ENCODE data around the gene RALA. TPM values are rescaled to one million over a fixed set of nuclear protein-coding genes. Genes with fewer than 3 reads are reported as not detected.
"Not testable (repeated sequence)": the region's sequence is repeated elsewhere in the genome, so short reads cannot be mapped to it uniquely, and the experiment has no call there.

RALA gene
- total RNA-seq, 1 donor from 2014 or later, result 59.5 TPM

DNA sequence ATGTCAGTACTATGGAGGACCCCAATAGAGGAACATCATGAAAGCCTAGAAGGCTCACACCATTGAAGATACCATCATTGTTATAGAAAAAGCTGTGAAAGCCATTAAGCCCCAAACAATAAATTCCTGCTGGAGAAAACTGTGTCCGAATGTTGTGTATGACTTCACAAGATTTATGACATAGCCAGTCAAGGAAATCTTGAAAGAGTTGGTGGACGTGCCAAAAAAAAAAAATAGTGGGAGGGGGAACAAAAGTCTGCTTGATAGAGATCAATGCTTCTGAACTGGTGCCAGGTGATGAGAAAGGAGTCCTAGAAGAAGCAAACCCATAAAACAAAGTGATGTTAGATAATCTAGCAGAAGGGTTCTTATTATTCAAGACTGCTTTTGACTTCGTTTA lies 41.2 kb downstream of the RALA start:
- H3K4me3 ChIP-seq, result no peak overlapping the region
- no peak overlapping the region for H3K9ac ChIP-seq
- peaks cover 8% of the 10 kb centered on the region for H3K9me3 ChIP-seq (ENCODE audit: low read depth)
- H3K36me3 ChIP-seq, result no peaks in the 10 kb centered on the region
- Mint-ChIP-seq H3K27me3 (ENCODE audit: insufficient read depth, low read depth) (peaks cover 2% of the 10 kb centered on the region), H3K9me3 (peaks cover 38% of the 10 kb centered on the region), H3K27ac (no peak overlapping the region), H3K36me3 (peaks cover 42% of the 10 kb centered on the region), H3K4me3 (no peak overlapping the region), H3K4me1 (peaks cover 25% of the 10 kb centered on the region)
- H2AFZ ChIP-seq (replicated peaks), result no peak overlapping the region
- H3K79me2 ChIP-seq (ENCODE audit: low read depth), result peaks cover 82% of the 10 kb centered on the region
- H3K27ac ChIP-seq, result peak overlapping the region; percentile 20
- H3K4me1 ChIP-seq, result peaks cover 43% of the 10 kb centered on the region
- peak overlapping the region; percentile 8 for H3K4me2 ChIP-seq
- no peak for TF ChIP-seq EZH2 (IDR thresholded peaks at IDR 0.05)
- TF ChIP-seq, protein P1, sequence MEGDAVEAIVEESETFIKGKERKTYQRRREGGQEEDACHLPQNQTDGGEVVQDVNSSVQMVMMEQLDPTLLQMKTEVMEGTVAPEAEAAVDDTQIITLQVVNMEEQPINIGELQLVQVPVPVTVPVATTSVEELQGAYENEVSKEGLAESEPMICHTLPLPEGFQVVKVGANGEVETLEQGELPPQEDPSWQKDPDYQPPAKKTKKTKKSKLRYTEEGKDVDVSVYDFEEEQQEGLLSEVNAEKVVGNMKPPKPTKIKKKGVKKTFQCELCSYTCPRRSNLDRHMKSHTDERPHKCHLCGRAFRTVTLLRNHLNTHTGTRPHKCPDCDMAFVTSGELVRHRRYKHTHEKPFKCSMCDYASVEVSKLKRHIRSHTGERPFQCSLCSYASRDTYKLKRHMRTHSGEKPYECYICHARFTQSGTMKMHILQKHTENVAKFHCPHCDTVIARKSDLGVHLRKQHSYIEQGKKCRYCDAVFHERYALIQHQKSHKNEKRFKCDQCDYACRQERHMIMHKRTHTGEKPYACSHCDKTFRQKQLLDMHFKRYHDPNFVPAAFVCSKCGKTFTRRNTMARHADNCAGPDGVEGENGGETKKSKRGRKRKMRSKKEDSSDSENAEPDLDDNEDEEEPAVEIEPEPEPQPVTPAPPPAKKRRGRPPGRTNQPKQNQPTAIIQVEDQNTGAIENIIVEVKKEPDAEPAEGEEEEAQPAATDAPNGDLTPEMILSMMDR (IDR thresholded peaks at IDR 0.05), result no peak
- DNase-seq (ENCODE audit: low spot score), result no peak
- H3K27me3 ChIP-seq, result no peaks in the 10 kb centered on the region
- H4K20me1 ChIP-seq (ENCODE audit: low read depth), result peaks cover 7% of the 10 kb centered on the region
- peaks cover 33% of the 10 kb centered on the region for H3F3A ChIP-seq (ENCODE audit: low read depth)

DNA sequence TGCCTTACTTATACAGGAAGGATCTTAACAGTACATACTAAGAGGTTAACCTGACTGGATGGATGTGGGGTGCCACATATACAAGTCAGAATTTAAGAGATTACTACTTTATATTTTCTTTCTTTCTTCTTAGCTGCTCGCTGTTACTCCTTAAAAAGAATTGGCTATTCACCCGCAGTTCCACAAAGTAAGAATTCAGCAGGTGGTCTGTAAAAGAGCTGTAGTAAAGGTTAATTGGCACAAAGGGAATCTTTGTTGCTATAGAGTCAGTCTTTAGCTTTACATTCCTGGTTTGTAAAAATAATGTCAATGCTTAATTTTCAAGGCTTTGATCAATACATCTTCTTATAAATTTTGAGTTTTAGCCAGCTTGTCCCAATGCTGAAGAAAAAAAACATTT lies 43.2 kb downstream of the RALA start:
- H3K27me3 Mint-ChIP-seq (ENCODE audit: insufficient read depth, low read depth), result peaks cover 2% of the 10 kb centered on the region
- Histone ChIP-seq H3K4me3 (peak overlapping the region; percentile 26), H3K27me3 (no peaks in the 10 kb centered on the region), H3K27ac (peak overlapping the region; percentile 79), H4K20me1 (ENCODE audit: low read depth) (peaks cover 7% of the 10 kb centered on the region), H3K9me3 (ENCODE audit: low read depth) (no peaks in the 10 kb centered on the region), H3F3A (ENCODE audit: low read depth) (peaks cover 33% of the 10 kb centered on the region), H3K4me1 (peaks cover 43% of the 10 kb centered on the region), H2AFZ (replicated peaks) (no peak overlapping the region), H3K36me3 (no peaks in the 10 kb centered on the region), H3K79me2 (ENCODE audit: low read depth) (peaks cover 81% of the 10 kb centered on the region), H3K9ac (no peak overlapping the region), H3K4me2 (peak overlapping the region; percentile 71)
- DNase-seq (ENCODE audit: low spot score), result peak; percentile 75
- no peak overlapping the region for H3K4me3 Mint-ChIP-seq
- H3K36me3 Mint-ChIP-seq, result peaks cover 32% of the 10 kb centered on the region
- H3K9me3 Mint-ChIP-seq, result peaks cover 26% of the 10 kb centered on the region
- TF ChIP-seq EZH2 (IDR thresholded peaks at IDR 0.05), result no peak
- TF ChIP-seq, protein P1 (IDR thresholded peaks at IDR 0.05), result no peak
- TF ChIP-seq EZH2phosphoT487 (IDR thresholded peaks at IDR 0.05), result no peak
- H3K27ac Mint-ChIP-seq, result no peak overlapping the region
- H3K4me1 Mint-ChIP-seq, result peaks cover 25% of the 10 kb centered on the region

DNA sequence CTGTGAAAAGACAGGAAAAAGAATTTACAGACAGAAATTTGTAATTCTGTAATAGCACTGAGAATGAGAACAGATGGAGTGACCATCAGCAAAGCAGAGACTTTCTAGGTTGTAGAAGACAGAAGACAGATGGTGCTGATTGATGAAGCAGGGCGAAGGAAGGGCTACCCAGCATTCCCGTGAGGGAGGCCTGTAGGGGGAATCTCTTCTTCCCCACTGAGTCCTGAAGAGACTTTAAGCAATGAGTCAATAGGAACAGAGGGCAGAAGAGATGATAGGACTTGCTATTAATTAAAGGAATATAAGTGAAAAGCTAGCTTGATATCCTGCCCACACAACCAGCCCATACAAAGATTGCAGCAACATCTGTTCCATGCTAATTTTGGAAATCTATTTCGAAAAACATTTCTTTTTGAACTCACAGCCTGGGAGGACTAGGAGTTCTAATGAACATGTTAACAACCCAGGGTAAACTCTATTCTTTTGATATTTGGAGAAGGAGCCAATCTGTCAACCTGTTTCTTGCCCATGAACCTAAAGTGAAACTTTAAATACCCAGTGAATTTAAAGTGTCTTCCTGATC lies 44.1 kb downstream of the RALA start:
- no peak overlapping the region for H3K4me3 Mint-ChIP-seq
- Histone ChIP-seq H2AFZ (replicated peaks) (no peak overlapping the region), H4K20me1 (ENCODE audit: low read depth) (peaks cover 7% of the 10 kb centered on the region), H3K4me2 (peak overlapping the region; percentile 71), H3K4me1 (peaks cover 43% of the 10 kb centered on the region), H3K36me3 (no peaks in the 10 kb centered on the region), H3K27ac (peak overlapping the region; percentile 79), H3K27me3 (no peaks in the 10 kb centered on the region), H3K4me3 (peak overlapping the region; percentile 26), H3F3A (ENCODE audit: low read depth) (peaks cover 33% of the 10 kb centered on the region), H3K9me3 (ENCODE audit: low read depth) (no peaks in the 10 kb centered on the region), H3K9ac (no peak overlapping the region), H3K79me2 (ENCODE audit: low read depth) (peaks cover 82% of the 10 kb centered on the region)
- peaks cover 2% of the 10 kb centered on the region for H3K27me3 Mint-ChIP-seq (ENCODE audit: insufficient read depth, low read depth)
- H3K9me3 Mint-ChIP-seq, result peaks cover 18% of the 10 kb centered on the region
- peaks cover 23% of the 10 kb centered on the region for H3K36me3 Mint-ChIP-seq
- TF ChIP-seq EZH2phosphoT487 (IDR thresholded peaks at IDR 0.05) (no peak), EZH2 (IDR thresholded peaks at IDR 0.05) (no peak)
- TF ChIP-seq, protein P1 (IDR thresholded peaks at IDR 0.05), result no peak
- peaks cover 25% of the 10 kb centered on the region for H3K4me1 Mint-ChIP-seq
- no peak overlapping the region for H3K27ac Mint-ChIP-seq
- no peak for DNase-seq (ENCODE audit: low spot score)

DNA sequence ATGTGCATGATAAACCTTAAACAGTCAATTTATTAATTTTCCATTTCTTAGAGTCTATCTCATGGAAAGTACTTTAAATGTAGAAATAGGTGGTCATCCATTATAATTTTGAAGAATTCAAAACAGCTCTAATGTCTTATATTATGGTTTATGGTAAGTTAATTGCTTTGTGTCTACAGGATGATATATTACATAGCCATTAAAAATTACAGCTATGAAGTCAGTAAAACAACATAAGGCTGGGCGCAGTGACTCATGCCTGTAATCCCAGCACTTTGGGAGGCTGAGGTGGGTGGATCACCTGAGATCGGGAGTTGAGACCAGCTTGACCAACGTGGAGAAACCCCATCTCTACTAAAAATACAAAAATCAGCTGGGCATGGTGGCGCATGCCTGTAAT lies 44.9 kb downstream of the RALA start:
- H4K20me1 ChIP-seq (ENCODE audit: low read depth); DNase-seq (ENCODE audit: low spot score); H3K4me3 ChIP-seq; H3K27ac Mint-ChIP-seq; H3K27ac ChIP-seq; H3K36me3 ChIP-seq; H3K9ac ChIP-seq; H3K4me3 Mint-ChIP-seq; H3K27me3 ChIP-seq; H3K27me3 Mint-ChIP-seq (ENCODE audit: insufficient read depth, low read depth); H3K9me3 ChIP-seq (ENCODE audit: low read depth); H2AFZ ChIP-seq (replicated peaks); H3K4me2 ChIP-seq: not testable (repeated sequence)
- peaks cover 83% of the 10 kb centered on the region for H3K79me2 ChIP-seq (ENCODE audit: low read depth)
- Mint-ChIP-seq H3K9me3 (peaks cover 11% of the 10 kb centered on the region), H3K4me1 (peaks cover 25% of the 10 kb centered on the region), H3K36me3 (peaks cover 16% of the 10 kb centered on the region)
- peaks cover 33% of the 10 kb centered on the region for H3F3A ChIP-seq (ENCODE audit: low read depth)
- H3K4me1 ChIP-seq, result peaks cover 43% of the 10 kb centered on the region
